GM21529 (cell line): ENCODE measurements around the gene PPP2R5C.
"Not testable (repeated sequence)": the region's sequence is repeated elsewhere in the genome, so short reads cannot be mapped to it uniquely, and the experiment has no call there.

ENCODE experiments used
- ATAC-seq: cut with Tn5 transposase; IDR thresholded peaks from one replicate; pipeline ENCODE4 v1.9.1; 2021; ENCODE audit not compliant: unreplicated experiment

The PPP2R5C gene

GRCh38 chr14:101726954-101727302 is 34.6 kb upstream of the PPP2R5C start:
- ATAC-seq = no peak

DNA sequence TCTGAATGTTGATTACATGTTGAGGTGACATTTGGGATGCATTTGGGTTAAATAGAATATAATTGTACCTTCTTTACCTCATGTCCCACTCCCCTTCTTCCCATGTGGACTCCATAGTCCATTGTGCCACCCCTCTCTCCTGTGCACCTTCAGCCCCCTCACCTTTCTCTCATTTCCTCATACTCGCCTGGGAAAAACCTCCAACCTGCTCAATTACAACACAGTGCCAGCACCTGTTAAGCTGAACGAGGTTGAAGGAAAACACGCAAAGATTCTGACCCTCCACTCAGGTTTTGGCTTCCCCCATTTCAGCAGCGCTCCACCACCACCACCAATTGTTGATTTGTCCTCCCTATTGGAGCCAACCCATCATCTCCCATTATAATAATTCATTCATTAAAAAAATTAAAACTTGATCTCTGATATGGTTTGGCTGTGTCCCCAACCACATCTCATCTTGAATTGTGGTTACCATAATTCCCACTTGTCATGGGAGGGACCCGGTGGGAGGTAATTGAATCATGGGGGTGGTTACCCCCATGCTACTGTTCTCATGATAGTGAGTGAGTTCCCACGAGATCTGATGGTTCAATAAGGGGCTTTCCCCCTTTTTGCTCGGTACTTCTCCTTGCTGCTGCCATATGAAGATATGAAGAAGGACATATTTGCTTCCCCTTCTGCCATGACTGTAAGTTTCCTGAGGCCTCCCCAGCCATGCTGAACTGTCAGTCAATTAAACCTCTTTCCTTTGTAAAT is 33.7 kb upstream of the PPP2R5C start:
- no peak for ATAC-seq

GRCh38 chr14:101728367-101728742 is 33.2 kb upstream of the PPP2R5C start:
- no peak for ATAC-seq

DNA sequence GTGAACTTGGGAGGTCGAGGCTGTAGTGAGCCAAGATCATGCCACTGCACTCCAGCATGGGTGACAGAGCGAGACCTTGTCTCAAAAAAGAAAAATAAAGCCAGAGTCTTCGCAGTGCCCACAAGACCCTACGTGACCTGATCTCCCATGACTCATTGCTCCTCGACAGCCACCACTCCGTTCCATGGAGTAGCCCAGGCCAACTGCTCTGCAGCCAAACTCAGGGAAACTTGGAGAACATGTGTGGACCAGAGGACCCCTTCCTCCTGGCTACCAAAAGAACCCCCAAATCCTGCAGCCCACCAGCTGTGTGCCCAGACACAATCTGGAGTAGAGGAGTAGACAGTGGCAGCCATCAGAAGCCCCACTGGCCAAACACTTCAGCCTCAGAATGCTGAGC is 32.1 kb upstream of the PPP2R5C start:
- no peak for ATAC-seq

GRCh38 chr14:101730157-101730556 is 31.4 kb upstream of the PPP2R5C start:
- ATAC-seq = not testable (repeated sequence)

DNA sequence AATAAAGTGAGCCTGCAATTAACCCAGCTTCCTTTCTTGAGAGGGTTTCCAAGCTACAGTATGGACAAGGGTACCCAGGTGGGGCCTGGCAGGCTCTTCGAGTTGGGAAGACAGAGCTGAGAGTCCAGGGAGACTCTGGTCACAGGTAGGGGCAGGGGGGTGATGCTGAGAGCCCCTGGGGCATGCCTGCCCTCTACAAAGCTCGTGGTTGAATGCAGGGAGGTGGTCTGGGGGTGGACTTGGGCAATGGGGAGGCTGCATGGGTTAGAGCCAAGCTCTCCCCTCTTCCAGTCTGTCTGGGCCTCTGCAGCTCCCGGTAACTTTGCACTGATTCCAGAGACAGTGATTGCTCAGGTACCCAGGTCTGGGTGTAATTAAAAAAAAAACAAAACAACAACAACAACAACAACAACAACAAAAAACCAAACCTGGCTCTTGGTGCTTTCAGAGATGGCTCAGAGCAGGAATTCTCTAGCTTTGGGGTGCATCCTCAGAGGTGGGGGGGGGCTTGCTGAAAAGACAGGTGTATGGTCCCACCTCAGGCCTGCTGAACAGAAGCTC is 30.8 kb upstream of the PPP2R5C start:
- ATAC-seq = no peak

- ATAC-seq = peak; percentile 92
These were observed 30.1 kb upstream of the PPP2R5C start for GRCh38 chr14:101731187-101732080.

- ATAC-seq = no peak
These were observed 29.4 kb upstream of the PPP2R5C start for GRCh38 chr14:101732118-101732517.

GRCh38 chr14:101733211-101733610 is 28.3 kb upstream of the PPP2R5C start:
- no peak for ATAC-seq

DNA sequence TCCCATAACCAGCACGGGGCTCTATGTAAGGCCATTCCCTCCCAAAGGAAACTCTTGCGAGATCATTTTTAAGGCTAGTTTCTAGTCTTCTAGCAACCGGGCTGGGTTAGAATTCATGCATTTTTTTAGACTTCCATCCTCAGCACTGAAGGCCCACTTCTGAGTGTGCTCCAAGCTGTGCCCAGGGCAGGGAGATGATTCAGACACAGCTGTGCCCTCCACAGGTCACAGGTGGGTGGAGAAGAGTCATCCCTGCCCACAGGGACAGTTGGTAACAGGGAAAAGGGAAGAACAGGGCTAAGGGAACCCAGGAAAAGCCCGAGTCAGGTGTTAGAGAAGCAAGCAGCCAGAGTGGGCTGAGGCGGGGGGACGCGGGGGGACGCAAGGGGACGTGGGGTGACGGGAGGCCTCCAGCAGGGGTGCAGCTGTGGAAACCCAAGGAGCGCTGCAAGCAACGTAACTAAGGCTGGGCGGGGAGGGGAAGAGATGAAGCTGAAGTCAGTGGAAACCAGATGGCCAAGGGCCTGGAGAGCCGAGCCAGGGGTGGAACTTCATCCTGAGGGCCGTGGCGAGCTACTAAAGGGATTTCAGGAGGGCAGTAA is 27.2 kb upstream of the PPP2R5C start:
- ATAC-seq = no peak

DNA sequence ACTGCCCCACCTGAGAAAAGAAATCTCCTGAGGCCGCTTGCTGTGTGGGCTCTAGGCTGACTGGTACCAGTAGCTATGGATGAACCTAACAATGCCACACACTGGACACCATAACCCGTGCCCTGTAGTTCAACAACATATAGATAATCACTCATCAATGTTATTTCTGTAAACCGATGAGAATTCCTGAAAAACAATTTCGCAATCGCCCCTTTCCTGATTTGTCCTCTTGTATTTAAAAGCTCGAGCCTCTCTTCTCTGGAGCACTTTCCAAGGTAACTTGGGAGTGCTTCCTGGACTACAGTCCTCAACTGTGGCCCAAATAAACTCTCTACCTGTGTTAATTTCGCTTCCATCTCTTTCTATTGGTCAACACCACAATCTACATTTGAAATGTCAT is 26.1 kb upstream of the PPP2R5C start:
- ATAC-seq = no peak

GRCh38 chr14:101736071-101736470 is 25.4 kb upstream of the PPP2R5C start:
- ATAC-seq = no peak

- no peak for ATAC-seq
These were observed 24.9 kb upstream of the PPP2R5C start for GRCh38 chr14:101736585-101736984.

DNA sequence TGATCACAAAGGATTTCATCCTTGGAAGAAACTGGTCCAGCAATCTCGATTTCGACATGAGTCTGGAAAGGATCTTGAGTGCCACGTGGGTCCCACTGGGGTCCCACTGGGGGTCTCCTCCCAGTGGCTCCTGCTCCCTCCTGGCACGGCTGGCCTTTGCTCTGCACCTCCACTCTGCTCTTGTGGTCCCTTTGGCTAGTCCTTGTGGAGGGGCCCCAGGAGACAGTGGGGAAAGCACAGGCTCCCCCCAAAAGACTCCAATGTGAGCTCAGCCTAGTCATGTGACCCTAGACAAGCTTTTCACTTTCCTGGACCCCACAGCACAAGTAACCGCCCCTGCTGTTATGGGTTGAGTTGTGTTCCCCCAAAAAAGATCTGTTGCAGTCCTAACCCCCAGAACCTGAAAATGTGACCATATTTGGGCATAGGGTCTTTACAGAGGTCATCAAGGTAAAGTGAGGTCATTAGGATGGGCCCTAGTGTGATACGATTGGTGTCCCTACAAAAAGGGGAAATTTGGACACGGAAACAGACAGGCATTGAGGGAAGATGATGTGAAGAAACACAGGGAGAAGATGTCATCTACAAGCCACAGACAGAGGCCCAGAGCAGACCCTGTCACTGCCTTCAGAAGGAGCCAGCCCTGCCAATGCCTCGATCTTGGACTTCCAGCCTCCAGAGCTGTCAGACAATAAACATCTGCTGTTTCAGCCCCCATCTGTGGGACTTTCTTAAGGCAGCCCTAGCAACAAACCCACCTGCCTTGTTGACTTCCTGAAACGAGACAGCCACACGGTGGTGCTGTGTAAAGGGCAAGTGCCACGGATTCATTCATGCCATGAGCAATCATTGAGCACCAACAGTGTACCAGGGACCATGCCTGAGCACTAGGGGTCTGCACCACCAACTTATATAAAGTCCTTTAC is 23.8 kb upstream of the PPP2R5C start:
- ATAC-seq = no peak

GRCh38 chr14:101738703-101739320 is 22.7 kb upstream of the PPP2R5C start:
- ATAC-seq = no peak

DNA sequence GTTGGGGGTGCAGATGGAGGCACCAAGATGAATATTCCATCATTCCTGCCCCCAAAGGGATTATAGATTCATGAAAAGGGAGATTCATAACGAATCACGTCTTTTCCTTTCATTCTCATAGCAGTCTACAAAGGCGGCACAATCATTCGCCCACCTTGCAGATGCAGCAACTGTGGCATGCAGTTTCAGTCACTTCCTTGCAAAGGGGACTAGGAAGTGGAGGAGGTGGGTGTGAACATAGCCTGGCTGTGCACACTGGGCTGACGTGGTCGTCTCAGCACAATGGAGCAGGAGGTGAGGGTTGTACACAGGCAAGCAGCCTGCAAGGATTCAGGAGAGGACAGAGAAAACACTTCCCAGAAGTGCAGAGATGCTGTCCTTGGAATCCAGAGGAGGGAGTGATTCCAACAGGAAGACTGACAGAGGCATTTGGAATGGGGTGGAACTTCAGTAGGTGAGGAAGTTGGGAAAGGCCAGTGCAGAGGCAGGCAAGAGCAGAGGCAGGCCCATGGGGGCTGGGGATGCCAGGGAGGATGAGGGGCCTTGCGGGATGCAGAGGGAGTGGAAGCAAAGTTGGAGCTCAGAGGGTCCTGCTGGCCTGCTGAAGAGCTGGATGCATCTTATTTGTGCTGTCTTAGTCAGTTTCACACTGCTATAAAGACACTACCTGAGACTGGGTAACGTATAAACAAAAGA is 21.9 kb upstream of the PPP2R5C start:
- ATAC-seq = no peak

GRCh38 chr14:101740981-101741380 is 20.5 kb upstream of the PPP2R5C start:
- ATAC-seq = no peak

DNA sequence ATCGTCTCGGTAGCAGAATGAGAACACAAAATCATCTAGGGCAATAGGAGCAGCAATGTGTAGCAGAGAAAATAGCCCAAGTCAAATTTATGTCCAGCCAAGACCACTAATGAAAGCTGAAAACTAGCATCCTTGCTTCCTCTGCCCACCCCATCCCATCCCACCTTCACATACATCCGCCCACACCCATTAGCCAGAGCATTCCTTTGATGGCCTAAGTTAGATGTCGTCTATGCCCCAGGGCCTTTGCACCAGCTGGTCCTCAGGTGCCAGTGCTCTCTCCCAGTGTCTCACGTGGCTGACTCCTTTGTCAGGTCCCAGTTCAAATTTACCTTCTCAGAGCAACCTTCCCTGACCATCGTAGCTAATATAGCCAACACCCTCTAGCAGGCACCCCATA is 17.8 kb upstream of the PPP2R5C start:
- ATAC-seq = no peak

DNA sequence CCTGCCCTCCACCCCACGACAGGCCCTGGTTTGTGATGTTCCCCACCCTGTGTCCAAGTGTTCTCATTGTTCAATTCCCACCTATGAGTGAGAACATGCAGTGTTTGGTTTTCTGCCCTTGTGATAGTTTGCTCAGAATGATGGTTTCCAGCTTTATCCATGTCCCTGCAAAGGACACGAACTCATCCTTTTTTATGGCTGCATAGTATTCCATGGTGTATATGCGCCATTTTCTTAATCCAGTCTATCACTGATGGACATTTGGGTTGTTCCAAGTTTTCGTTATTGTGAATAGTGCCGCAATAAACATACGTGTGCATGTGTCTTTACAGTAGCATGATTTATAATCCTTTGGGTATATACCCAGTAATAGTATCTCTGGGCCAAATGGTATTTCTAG is 17.1 kb upstream of the PPP2R5C start:
- ATAC-seq = not testable (repeated sequence)
